Head of caudate nucleus (tissue), 42 donors: ENCODE results near the gene MCM3AP.
"Not testable (repeated sequence)": the region's sequence is repeated elsewhere in the genome, so short reads cannot be mapped to it uniquely, and the experiment has no call there.

Experiments
- DNase-seq, 42 donors: peaks; one replicate each; pipeline versions ENCODE4 v3.0.0 to v3.0.0-alpha.2; 2020 to 2021; ENCODE audit warnings: mixed read lengths in 7 of 42
- intact Hi-C: fragments of 100-400 bp; cut with DNase I; formaldehyde crosslinking; loops from one replicate; pipeline ENCODE4 v1.15.0; 2022

Gene MCM3AP

DNA sequence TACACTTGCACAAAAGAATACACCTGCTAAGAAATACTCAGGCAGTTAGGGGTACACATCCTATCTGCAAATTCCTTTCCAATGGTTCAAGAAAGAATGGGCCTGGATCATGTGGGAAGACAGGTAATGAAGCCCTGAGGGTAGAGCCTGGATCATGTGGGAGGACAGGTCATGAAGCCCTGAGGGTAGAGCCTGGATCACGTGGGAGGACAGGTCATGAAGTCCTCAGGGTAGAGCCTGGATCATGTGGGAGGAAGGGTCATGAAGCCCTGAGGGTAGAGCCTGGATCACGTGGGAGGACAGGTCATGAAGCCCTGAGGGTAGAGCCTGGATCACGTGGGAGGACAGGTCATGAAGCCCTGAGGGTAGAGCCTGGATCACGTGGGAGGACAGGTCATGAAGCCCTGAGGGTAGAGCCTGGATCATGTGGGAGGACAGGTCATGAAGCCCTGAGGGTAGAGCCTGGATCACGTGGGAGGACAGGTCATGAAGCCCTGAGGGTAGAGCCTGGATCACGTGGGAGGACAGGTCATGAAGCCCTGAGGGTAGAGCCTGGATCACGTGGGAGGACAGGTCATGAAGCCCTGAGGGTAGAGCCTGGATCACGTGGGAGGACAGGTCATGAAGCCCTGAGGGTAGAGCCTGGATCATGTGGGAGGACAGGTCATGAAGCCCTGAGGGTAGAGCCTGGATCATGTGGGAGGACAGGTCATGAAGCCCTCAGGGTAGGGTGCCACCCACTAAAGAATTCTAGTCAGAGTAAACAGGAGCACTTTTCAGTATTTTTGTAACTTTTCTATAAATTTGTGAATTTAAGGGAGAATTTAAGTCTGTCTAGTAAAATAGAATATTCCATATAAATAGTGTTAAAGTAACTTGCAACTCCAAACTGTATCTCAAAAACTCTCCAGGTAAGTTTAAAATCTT is 84.3 kb downstream of the MCM3AP start:
- intact Hi-C loops, DNase-seq: not testable (repeated sequence)

DNA sequence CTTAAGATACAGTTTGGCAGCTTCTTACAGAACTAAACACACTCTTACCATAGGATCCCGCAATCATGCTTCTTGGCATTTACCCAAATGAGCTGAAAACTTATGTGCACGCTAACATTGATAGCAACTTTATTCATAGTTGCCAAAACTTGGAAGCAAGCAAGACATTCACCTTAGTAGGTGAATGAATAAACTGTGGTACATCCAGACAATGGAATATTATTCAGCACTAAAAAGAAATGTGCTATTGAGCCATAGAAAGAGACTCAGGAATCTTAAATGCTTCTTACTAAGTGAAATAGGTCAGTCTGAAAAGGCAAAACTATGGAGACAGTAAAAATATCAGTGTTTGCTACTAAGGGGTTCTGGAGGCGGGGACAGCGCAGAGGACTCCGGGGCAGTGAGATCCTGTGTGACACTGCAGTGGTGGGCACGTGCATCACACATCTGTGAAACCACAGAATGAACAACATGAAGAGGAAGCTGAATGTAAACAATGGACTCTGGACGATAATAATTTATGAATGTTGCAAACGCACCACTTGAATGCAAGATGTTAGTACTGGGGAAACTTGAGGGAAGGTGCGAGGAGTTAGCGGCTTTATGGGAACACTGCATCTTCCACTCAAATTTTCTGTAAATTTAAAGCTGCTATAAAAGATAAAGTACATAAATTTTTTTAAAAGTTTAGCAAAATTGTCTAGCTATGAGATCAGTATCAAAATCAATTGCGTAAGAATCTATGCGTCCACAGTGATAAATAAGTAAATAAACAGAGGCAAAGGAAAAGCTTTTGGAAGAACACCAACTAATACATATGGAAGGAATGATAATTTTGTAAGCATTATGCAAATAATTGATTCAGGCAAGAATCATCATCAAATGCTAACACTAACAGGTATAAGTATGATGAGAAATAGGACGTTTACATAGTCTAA is 85.7 kb downstream of the MCM3AP start:
- intact Hi-C loops = no loop called here

DNA sequence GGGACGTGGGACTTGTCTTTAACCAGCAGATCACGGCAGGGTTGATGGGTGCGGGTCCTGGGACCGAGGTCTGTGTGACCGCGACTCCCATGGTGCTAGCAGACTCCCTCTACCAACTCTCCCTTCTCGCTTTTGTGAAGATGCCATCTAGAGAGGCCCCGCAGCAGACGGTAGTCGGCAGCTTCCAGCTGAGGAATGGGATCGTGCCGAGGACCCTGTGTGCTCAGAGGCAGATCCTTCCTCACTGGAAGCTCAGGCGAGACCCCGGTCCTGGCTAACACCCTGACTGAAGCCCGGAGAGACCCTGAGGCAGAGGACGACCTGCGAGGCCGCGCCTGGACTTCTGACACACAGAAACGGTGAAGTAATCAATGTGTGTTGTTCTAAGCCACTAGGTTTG is 88.7 kb downstream of the MCM3AP start:
- intact Hi-C loops = no loop called here

More for the DNA sequence above, 85.7 kb downstream of the MCM3AP start:
- DNase-seq = peak in 7 of 42 donors; percentile 1 to 18 (median 3)

DNA sequence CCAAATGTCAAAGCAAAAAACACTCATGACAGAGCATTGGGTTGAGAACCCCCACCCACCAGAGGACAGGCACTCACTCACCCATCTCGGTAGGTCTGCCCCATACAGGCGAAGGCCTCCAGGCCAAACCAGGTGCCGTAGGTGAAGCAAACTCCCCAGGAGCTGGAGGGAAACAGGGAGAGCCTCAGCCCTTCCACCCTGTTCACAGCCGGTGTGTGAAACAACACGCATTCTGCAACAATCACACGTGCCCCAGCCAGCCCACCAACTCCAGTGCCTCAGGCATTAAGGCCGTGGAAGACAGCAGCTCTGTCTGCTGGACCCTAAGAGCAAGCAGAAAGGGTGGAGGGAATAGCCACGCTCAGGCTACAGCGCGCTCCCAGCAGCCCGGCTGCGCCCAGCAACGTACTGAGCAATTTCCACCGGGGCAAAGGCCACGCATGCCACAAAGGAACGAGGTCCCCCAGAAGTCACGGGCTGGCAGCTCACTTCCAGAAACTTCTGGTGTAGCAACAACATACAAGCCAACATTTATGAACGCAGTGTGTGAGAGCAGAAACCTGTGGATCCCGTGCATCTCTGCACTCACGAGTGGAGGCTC is 89.7 kb downstream of the MCM3AP start:
- intact Hi-C loops = no loop called here
- peak in 14 of 42 donors; percentile 2 to 32 (median 10) for DNase-seq

More for the DNA sequence above, 88.7 kb downstream of the MCM3AP start:
- peak in 13 of 42 donors; percentile 2 to 39 (median 7) for DNase-seq

DNA sequence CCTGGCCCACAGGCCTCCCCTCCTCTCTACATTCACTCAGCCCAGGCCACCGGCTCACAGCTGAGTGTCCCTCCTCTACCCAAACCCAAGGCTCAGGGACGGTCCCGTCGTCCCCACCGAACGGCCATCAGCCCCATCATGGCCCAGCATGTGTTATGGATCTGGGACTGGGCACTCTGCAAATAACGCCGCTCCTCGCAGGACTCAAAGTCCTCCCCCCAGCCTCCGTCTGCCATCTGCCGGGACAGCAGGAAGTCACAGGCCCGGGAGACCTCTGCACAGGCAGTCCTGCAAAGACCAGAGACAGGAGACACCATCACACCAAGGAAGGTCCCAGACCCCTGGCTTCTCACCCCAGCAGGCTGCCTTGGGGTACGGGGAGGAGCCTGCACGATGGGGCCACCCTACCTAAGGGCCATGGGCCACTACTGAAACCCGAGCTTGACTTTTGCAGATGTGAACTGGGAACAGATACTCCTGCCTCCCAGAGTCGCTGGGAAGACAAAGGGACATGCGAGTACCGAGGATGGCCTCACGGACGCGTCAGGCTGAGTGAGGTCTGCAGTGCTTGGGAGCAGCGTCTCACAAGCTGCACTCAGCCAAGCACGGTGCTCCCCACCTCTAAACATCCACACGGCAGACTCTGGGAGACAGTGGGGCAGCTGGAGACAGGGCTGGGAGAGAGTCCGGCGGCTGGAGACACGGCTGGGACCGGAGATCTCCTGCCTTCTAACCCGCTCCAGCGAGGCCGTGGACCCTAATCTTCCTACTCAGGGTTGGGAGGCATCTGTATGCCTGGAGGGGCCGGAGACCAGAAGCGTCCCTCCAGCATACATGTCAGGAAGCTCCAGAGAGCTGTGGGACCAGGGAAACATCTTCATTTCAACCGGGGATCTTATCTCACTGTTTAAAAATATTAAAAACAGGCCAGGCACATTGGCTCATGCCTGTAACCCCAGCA is 90.8 kb downstream of the MCM3AP start:
- peak in 18 of 42 donors; percentile 4 to 35 (median 10) for DNase-seq
- intact Hi-C loops = no loop called here

DNA sequence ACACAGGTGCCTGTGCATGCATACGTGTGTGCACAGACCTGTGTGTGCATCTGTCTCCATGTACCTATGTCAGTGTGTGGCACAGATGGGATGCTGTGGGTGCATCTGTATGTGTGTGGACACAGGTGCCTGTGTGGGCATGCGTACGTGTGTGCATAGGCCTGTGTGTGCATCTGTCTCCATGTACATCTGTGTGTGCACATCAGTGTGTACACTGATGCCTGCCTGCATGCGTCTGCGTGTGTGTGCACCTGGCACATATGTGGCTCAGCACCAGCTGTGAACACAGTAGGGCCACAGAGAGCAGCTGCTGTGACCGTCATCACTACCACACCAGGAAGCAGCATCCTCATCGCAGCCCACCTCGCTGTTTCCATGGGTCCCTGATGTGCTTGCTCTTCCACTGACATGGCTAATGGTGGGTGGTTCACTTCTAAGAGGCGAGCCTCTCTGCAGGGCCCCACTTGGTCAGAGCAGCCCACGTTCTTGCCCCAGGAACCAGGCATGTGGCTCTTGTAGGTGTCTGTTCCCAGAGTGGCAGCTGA is 91.5 kb downstream of the MCM3AP start:
- peak in 15 of 42 donors; percentile 3 to 29 (median 7) for DNase-seq
- intact Hi-C loops = no loop called here

DNA sequence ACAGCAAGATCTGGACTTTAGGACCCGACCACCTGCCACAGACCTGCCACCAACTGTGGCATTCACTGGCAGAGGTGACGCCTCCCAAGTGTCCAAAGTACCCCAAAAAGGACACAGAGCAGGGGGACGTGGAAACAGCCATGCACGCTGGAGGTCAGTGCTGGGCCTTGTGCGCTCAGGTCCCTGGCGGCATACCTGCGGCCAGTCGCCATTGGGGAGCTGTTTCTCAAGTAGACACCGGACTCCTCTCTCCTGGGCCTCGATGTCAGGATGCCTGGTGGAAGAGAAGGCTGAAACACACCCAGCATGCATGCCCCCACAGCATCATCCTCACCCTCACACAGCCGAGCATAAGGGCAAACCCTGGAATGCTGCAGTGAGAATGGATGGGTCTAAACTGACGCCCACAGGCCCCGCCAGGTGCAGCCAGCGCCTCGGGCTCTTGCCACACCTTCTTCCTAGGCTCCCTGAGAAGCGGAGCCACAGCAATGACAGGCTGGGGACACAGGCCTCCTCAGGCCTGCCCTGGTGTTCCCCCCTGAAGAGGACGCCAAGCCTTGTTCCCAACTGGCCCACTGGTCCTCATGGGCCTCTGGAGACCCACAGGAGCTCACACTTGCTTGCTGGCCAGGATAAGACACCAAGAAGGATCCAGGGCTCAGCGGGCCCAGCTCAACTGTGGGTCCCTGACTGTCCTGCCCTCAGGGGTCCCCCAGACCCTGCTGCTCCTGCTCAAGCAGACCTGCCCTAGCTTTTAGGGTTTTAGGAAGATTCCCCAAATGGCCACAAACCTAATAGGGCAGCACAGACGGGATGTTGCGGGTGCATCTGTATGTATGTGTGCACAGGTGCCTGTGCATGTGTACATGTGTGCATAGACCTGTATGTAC is 93.5 kb downstream of the MCM3AP start:
- intact Hi-C loops = no loop called here
- peak in 19 of 42 donors; percentile 6 to 41 (median 14) for DNase-seq

DNA sequence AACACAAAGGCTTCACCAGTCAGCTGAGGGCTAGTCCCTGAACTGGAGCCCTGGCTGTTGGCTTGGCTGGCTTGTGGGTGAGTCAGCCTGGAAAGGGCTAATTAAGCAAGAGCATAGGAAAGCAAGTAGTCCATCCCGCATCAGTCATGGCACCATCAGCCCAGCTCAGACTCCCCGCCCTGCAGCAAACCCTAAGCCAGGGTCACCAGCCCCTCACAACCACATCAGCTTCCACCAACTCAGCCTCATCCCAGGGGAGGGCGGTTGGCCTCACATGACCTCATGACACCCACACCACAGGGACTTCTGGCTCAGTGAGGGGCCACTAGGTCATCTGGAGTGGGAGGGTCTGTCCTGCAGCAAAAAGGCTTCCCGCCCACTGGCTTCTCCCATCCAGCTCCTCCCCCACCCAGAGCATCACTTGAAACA is 94.1 kb downstream of the MCM3AP start:
- intact Hi-C loops = no loop called here
- peak in 17 of 42 donors; percentile 4 to 45 (median 12) for DNase-seq

DNA sequence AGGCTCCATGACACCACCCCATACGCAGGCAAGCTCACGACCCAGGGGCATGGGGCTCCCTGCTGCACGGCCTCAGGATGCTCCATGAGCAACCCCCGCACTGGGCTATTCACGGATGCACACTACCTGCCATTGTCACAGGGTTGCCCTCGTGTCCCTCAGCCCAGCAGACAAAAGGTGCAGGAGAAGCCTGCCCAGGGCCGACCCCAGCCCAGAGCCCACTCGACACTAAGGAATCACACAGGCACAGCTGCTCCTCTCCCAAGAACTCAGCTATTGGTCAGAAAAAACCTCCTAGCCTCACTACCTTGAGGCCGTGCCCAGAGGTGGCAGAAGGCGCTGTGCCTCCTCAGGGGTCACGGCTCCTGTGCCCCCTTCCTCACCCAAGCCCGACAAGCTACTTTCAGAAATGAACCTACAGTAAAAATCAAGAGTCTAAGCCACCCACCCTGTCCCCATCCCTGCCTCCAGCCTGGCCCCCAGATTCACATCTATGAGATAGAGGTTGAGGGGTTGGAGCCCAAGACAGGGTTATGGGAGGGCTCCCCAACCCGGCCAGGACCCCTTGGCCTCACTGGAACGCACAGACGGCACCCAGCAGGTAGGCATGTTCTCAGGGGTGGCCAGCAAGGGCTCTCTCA is 94.8 kb downstream of the MCM3AP start:
- peak in 19 of 42 donors; percentile 1 to 39 (median 9) for DNase-seq
- intact Hi-C loops = no loop called here

DNA sequence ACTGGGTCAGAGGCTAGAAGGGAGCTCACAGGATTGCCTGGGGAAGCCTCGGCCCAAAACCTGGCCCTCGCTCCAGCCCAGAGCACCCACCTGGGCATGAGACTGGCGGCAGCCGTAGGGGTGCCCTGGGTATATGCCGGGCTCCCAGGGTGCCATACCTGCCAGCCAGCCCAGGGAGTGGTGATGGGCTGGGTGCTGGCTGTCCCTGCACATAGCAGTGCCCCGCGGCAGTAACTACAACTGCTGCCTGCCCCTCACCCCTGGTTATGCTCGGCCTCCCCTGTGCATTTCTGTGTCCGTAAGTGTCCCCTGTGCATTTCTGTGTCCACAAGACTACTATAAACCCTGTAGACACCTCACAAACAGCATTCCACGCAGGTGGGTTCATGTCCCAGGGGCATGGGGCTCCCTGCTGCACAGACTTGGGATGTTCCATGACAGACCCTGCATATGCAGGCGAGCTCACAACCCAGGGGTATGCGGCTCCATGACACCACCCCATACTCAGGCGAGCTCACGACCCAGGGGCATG is 95.4 kb downstream of the MCM3AP start:
- intact Hi-C loops = no loop called here

DNA sequence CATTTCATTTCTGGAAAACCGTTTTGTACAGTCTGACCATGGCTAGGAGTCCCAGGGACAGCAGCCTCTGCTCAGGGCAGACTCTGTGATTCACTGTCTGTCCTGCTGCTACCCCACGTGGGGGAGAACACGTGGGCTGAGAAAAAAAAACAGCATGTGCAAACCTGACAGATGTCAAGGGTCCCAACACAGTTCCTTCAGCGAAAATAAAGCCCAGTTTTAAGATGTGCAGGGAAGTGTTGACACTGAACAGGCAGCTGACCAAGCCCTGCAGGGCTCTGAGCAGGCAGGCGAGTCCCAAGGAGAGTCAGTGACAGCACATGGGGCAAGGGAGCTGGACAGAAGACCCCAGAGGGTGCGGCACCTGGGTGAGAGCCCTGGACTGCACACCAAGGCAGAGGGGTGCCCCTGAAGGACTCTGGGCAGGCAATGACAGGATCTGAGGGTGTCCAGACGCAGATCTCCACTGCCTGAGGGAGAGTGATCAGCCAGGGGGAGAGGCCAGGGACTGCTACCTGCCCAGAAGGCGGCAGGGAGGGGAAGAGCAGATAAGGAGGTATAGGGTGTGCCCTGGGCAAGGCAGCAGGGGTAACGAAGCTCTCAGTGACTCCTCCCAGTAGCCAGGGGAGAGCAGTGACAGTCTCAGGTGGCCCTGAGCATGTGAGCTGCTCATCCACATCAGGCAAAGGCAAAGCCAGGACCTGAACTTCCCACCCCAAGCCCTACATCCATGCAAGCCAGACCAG is 96.0 kb downstream of the MCM3AP start:
- intact Hi-C loops = no loop called here
- peak in 23 of 42 donors; percentile 8 to 59 (median 28) for DNase-seq

More for the DNA sequence above, 95.4 kb downstream of the MCM3AP start:
- DNase-seq = peak in 16 of 42 donors; percentile 1 to 35 (median 10)

DNA sequence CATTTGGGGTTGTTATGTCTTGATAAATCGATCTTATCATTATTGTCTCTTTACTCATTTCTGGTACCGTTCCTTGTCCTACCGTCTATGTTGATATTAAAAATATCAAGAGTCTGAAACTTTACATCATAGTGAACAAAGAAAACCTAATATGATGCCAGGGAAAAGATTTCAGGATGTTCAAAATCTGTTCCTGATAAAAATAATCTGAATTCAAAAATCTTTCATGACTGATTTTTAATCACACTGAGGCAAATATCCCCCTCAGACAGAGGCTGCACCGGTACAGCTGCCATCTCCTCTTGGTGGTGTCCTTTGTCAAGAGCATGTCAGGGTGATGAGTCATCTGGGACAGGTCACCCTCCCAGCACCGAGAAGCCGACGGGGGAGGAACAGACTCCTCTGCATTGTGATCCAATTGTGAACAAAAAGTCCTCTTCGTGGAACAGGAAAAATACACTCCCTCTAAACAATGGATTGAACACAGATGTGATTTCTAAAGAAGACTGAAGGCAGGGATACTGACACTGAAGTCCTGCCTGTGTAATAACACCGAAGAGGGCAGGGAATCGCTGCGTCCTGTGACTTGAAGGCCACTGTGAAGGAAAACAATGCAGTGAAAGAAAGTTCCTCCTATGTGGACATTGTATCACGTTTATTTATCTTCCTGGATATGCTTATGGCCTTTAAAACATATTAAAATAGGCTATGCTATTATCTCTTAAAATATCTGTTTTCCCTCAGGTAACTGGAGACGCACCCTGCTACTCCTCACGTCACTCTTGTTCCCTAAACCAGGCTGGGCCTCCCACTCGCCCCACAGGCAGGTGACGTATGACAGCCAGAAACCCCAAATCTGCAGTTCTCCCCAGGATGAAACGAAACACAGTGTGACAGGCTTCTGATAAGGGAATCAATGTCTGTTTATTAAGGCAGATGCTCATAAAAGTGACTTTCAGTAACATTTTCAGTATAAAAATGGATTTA is 96.9 kb downstream of the MCM3AP start:
- intact Hi-C loops = no loop called here
- DNase-seq = peak; percentile 36 to 94 (median 80)

DNA sequence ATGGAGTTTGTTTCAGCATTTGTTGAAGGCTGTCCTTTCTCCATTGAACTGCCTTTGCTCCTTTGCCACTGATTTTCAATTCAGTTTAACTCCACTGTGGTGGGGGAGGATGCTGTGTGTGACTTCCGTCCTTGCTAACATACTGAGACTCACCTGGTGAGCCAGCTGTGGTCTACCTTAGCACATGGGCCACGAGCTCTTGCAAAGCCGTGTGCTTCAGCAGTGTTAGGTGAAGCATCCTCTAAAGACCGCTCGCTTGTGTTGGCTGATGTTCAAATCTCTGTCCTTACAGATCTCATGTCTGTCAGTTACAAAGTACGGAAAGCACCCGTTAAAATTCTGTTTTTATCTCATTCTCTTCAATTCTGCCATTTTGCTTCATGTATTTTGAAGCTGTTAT is 97.6 kb downstream of the MCM3AP start:
- intact Hi-C loops = no loop called here
- peak in 14 of 42 donors; percentile 2 to 43 (median 16) for DNase-seq

DNA sequence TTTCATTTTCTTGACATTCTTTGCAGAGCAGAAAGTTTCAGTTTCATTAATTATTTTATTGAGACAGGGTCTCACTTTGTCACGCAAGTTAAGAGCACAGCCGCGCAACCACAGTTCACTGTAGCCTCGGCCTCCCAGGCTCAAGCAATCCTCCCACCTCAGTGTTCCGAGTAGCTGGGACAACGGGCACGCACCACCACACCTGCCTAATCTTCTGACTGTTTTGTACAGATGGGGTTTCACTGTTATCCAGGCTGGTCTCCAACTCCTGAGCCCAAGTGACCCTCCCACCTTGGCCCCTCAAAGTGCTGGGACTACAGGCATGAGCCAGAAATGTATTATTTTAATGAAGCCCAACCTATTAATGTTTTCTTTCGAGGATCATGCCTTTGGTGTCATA is 98.2 kb downstream of the MCM3AP start:
- peak in 13 of 42 donors; percentile 2 to 44 (median 8) for DNase-seq
- intact Hi-C loops = no loop called here
